Measurements from ENCODE around the gene EPHB2.

The EPHB2 gene

DNA sequence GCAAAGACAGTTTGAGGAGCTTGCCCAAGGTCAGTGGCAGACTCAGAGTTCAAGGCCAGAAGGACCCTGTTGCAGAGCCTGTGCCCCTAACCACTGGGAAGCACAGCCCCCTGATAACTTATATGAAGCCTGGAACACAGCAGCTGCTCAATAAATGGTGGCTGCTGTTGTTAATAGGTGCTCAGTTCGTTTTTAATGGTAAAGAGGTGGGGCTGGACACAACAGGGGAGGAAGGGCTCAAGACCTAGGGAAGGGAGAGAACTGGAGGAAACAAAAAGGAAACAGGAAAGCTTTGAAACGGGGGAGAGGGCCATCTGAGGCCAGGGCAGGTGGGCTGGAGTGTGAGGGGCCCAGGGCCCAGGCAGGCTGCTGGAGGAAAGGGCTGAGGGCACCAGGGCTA lies 136.6 kb downstream of the EPHB2 start:
- Histone ChIP-seq H3K4ac (ENCODE audit: low read length) (no peak overlapping the region), H2BK5ac (ENCODE audit: low read length) (no peak overlapping the region), H3K9ac (ENCODE audit: low read depth, low read length, poor library complexity) (no peak overlapping the region), H3K18ac (ENCODE audit: low read length) (no peak overlapping the region), H2BK15ac (ENCODE audit: low read length) (no peak overlapping the region), H4K8ac (ENCODE audit: low read depth, low read length) (no peak overlapping the region), H3K23ac (ENCODE audit: low read depth, low read length, poor library complexity) (no peak overlapping the region), H2AK5ac (ENCODE audit: low read depth, low read length) (no peak overlapping the region), H3K4me1 (ENCODE audit: control insufficient read depth in 2 of 2, insufficient read depth in 1 of 2, low read depth in 1 of 2, low read length in 2 of 2) (peaks cover 4 to 13% of the 10 kb centered on the region in 2 donors), H2AFZ (ENCODE audit: low read length) (no peak overlapping the region), H3K4me2 (ENCODE audit: insufficient read depth, low read length, poor library complexity, severe bottlenecking) (no peak overlapping the region), H3K4me3 (ENCODE audit: low read length in 2 of 2) (no peak overlapping the region), H3K36me3 (replicated peaks in 1 of 2; ENCODE audit: control insufficient read depth in 2 of 2, insufficient read depth in 2 of 2, low read length in 2 of 2) (no peaks in the 10 kb centered on the region), H2BK12ac (ENCODE audit: low read length) (no peak overlapping the region), H4K91ac (ENCODE audit: low read depth, low read length, poor library complexity) (no peak overlapping the region), H3K27ac (replicated peaks; ENCODE audit: low read length) (no peak overlapping the region), H3K79me1 (ENCODE audit: low read depth, low read length) (no peaks in the 10 kb centered on the region), H3K27me3 (ENCODE audit: control insufficient read depth in 3 of 3, insufficient read depth in 3 of 3, low read depth in 1 of 3, low read length in 3 of 3) (no peaks in the 10 kb centered on the region), H3K14ac (ENCODE audit: low read length) (no peak overlapping the region), H3K9me3 (replicated peaks in 1 of 2; ENCODE audit: control insufficient read depth in 2 of 2, insufficient read depth in 1 of 2, low read depth in 1 of 2, low read length in 2 of 2) (peaks cover 0 to 15% of the 10 kb centered on the region in 2 donors), H2BK120ac (ENCODE audit: low read depth, low read length) (no peak overlapping the region)
- WGBS, 2 donors (ENCODE audit: extremely low coverage in 2 of 2, insufficient read length in 2 of 2, insufficient replicate concordance in 1 of 2), result no CpG with 5 or more reads among the region's 2 CpGs
- no peak for DNase-seq (ENCODE audit: low spot score)

DNA sequence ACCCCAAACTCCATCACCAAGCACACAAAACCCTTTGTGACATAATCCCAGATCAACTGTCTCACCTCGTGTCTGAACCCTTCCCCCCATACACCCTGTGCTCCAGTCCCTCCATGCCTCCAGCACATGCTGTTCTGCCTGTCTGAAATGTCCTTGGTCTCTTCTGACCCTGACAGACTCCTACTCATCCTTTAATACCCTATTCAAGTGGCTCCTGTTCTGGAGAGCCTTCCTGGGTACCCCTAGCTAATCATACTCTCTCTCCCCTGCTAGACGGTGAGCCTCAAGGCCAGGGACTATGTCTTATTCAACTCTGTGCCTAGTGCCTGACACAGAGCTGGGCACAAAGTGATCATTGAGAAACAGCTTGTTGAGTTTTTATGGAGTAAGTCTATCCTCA lies 137.1 kb downstream of the EPHB2 start:
- Histone ChIP-seq H3K4ac (ENCODE audit: low read length) (no peak overlapping the region), H3K36me3 (replicated peaks in 1 of 2; ENCODE audit: control insufficient read depth in 2 of 2, insufficient read depth in 2 of 2, low read length in 2 of 2) (no peaks in the 10 kb centered on the region), H3K9me3 (replicated peaks in 1 of 2; ENCODE audit: control insufficient read depth in 2 of 2, insufficient read depth in 1 of 2, low read depth in 1 of 2, low read length in 2 of 2) (peaks cover 0 to 15% of the 10 kb centered on the region in 2 donors), H3K79me1 (ENCODE audit: low read depth, low read length) (no peaks in the 10 kb centered on the region), H3K18ac (ENCODE audit: low read length) (no peak overlapping the region), H2AFZ (ENCODE audit: low read length) (no peak overlapping the region), H2AK5ac (ENCODE audit: low read depth, low read length) (no peak overlapping the region), H2BK15ac (ENCODE audit: low read length) (no peak overlapping the region), H2BK12ac (ENCODE audit: low read length) (no peak overlapping the region), H3K9ac (ENCODE audit: low read depth, low read length, poor library complexity) (no peak overlapping the region), H2BK5ac (ENCODE audit: low read length) (no peak overlapping the region), H4K91ac (ENCODE audit: low read depth, low read length, poor library complexity) (no peak overlapping the region), H4K8ac (ENCODE audit: low read depth, low read length) (no peak overlapping the region), H3K14ac (ENCODE audit: low read length) (no peak overlapping the region), H3K4me3 (ENCODE audit: low read length in 2 of 2) (no peak overlapping the region), H3K23ac (ENCODE audit: low read depth, low read length, poor library complexity) (no peak overlapping the region), H3K4me2 (ENCODE audit: insufficient read depth, low read length, poor library complexity, severe bottlenecking) (no peak overlapping the region), H2BK120ac (ENCODE audit: low read depth, low read length) (no peak overlapping the region), H3K27me3 (ENCODE audit: control insufficient read depth in 3 of 3, insufficient read depth in 3 of 3, low read depth in 1 of 3, low read length in 3 of 3) (no peaks in the 10 kb centered on the region), H3K27ac (replicated peaks; ENCODE audit: low read length) (no peak overlapping the region), H3K4me1 (ENCODE audit: control insufficient read depth in 2 of 2, insufficient read depth in 1 of 2, low read depth in 1 of 2, low read length in 2 of 2) (peaks cover 4 to 14% of the 10 kb centered on the region in 2 donors)
- no peak for DNase-seq (ENCODE audit: low spot score)
- no CpG with 5 or more reads among the region's 2 CpGs for WGBS, 2 donors (ENCODE audit: extremely low coverage in 2 of 2, insufficient read length in 2 of 2, insufficient replicate concordance in 1 of 2)

DNA sequence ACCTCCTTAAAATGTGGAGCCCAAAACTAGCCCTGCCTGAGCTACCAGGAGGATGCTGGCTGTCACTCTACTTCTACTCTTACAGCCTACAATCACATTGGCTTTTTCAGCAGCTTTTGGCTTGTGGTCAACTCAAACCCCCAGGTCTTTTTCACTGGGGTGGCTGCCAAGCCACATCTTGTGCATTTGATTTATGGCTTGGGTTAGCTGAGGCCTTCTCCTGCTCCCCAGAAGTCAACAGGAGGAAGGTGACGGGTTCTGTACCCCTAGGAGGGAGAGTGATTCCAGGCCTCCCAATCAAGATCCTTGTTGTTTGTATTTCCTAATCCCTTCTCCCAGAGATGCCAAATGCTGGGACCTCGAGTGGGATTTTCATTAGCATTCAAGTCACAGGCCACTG lies 137.8 kb downstream of the EPHB2 start:
- no peak overlapping the region for H3K4me3 ChIP-seq (ENCODE audit: low read length in 2 of 2)
- no peak overlapping the region for H4K8ac ChIP-seq (ENCODE audit: low read depth, low read length)
- H3K27ac ChIP-seq (replicated peaks; ENCODE audit: low read length), result no peak overlapping the region
- no CpG with 5 or more reads among the region's 2 CpGs for WGBS, 2 donors (ENCODE audit: extremely low coverage in 2 of 2, insufficient read length in 2 of 2, insufficient replicate concordance in 1 of 2)
- DNase-seq (ENCODE audit: low spot score), result no peak
- no peak overlapping the region for H3K4me2 ChIP-seq (ENCODE audit: insufficient read depth, low read length, poor library complexity, severe bottlenecking)
- no peak overlapping the region for H3K23ac ChIP-seq (ENCODE audit: low read depth, low read length, poor library complexity)
- H3K27me3 ChIP-seq (ENCODE audit: control insufficient read depth in 3 of 3, insufficient read depth in 3 of 3, low read depth in 1 of 3, low read length in 3 of 3), result peaks cover 0 to 2% (median 0%) of the 10 kb centered on the region in 3 experiments
- H3K79me1 ChIP-seq (ENCODE audit: low read depth, low read length), result no peaks in the 10 kb centered on the region
- no peak overlapping the region for H4K91ac ChIP-seq (ENCODE audit: low read depth, low read length, poor library complexity)
- no peak overlapping the region for H2AK5ac ChIP-seq (ENCODE audit: low read depth, low read length)
- H3K4ac ChIP-seq (ENCODE audit: low read length), result no peak overlapping the region
- peaks cover 0 to 15% of the 10 kb centered on the region in 2 donors for H3K9me3 ChIP-seq (replicated peaks in 1 of 2; ENCODE audit: control insufficient read depth in 2 of 2, insufficient read depth in 1 of 2, low read depth in 1 of 2, low read length in 2 of 2)
- H3K9ac ChIP-seq (ENCODE audit: low read depth, low read length, poor library complexity), result no peak overlapping the region
- H3K18ac ChIP-seq (ENCODE audit: low read length), result no peak overlapping the region
- no peak overlapping the region for H2BK12ac ChIP-seq (ENCODE audit: low read length)
- no peak overlapping the region for H2AFZ ChIP-seq (ENCODE audit: low read length)
- H2BK5ac ChIP-seq (ENCODE audit: low read length), result no peak overlapping the region
- peaks cover 4 to 14% of the 10 kb centered on the region in 2 donors for H3K4me1 ChIP-seq (ENCODE audit: control insufficient read depth in 2 of 2, insufficient read depth in 1 of 2, low read depth in 1 of 2, low read length in 2 of 2)
- H2BK15ac ChIP-seq (ENCODE audit: low read length), result no peak overlapping the region
- no peaks in the 10 kb centered on the region for H3K36me3 ChIP-seq (replicated peaks in 1 of 2; ENCODE audit: control insufficient read depth in 2 of 2, insufficient read depth in 2 of 2, low read length in 2 of 2)
- no peak overlapping the region for H2BK120ac ChIP-seq (ENCODE audit: low read depth, low read length)
- H3K14ac ChIP-seq (ENCODE audit: low read length), result no peak overlapping the region

DNA sequence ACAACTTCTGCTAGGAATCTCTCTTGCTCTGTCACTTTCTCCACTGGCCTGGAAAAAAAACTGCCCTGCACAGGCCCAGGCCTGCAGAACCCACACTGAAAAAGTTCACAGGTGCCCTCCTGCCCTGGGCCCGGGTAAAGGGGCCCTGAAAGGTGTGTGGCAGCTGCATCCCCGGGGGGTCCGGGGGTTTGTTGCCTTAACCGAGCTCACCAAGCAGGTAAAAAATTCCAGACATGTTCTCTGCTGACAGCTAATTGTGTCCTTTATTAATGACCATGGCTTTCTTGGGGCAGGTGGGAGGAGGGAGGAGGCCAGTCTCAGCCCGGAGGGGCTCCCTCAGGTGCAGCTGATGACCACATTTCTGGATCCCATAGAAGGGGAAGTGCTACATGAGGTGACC lies 139.1 kb downstream of the EPHB2 start:
- Histone ChIP-seq H3K14ac (ENCODE audit: low read length) (no peak overlapping the region), H2AK5ac (ENCODE audit: low read depth, low read length) (no peak overlapping the region), H2BK5ac (ENCODE audit: low read length) (no peak overlapping the region), H2BK120ac (ENCODE audit: low read depth, low read length) (no peak overlapping the region), H3K27me3 (ENCODE audit: control insufficient read depth in 3 of 3, insufficient read depth in 3 of 3, low read depth in 1 of 3, low read length in 3 of 3) (peaks cover 0 to 4% (median 0%) of the 10 kb centered on the region in 3 experiments), H3K4me2 (ENCODE audit: insufficient read depth, low read length, poor library complexity, severe bottlenecking) (no peak overlapping the region), H3K4ac (ENCODE audit: low read length) (no peak overlapping the region), H3K18ac (ENCODE audit: low read length) (no peak overlapping the region), H3K9ac (ENCODE audit: low read depth, low read length, poor library complexity) (no peak overlapping the region), H3K9me3 (replicated peaks in 1 of 2; ENCODE audit: control insufficient read depth in 2 of 2, insufficient read depth in 1 of 2, low read depth in 1 of 2, low read length in 2 of 2) (peaks cover 0 to 15% of the 10 kb centered on the region in 2 donors), H3K23ac (ENCODE audit: low read depth, low read length, poor library complexity) (no peak overlapping the region), H2AFZ (ENCODE audit: low read length) (no peak overlapping the region), H3K79me1 (ENCODE audit: low read depth, low read length) (no peaks in the 10 kb centered on the region), H3K27ac (replicated peaks; ENCODE audit: low read length) (no peak overlapping the region), H4K91ac (ENCODE audit: low read depth, low read length, poor library complexity) (no peak overlapping the region), H3K4me1 (ENCODE audit: control insufficient read depth in 2 of 2, insufficient read depth in 1 of 2, low read depth in 1 of 2, low read length in 2 of 2) (peaks cover 4 to 14% of the 10 kb centered on the region in 2 donors), H3K4me3 (ENCODE audit: low read length in 2 of 2) (no peak overlapping the region), H4K8ac (ENCODE audit: low read depth, low read length) (no peak overlapping the region), H2BK15ac (ENCODE audit: low read length) (no peak overlapping the region), H3K36me3 (replicated peaks in 1 of 2; ENCODE audit: control insufficient read depth in 2 of 2, insufficient read depth in 2 of 2, low read length in 2 of 2) (no peaks in the 10 kb centered on the region), H2BK12ac (ENCODE audit: low read length) (no peak overlapping the region)
- WGBS, 2 donors (ENCODE audit: extremely low coverage in 2 of 2, insufficient read length in 2 of 2, insufficient replicate concordance in 1 of 2), result no CpG with 5 or more reads among the region's 5 CpGs
- DNase-seq (ENCODE audit: low spot score), result no peak

Measured in neuronal stem cell (in vitro differentiated cells).